NB4 (cell line): ENCODE data around the gene LPGAT1.

Experiments
- DNase-seq: peaks from one replicate; pipeline ENCODE4 v3.0.0; 2010; ENCODE audit warnings: low read depth
- H3K4me3 ChIP-seq: one replicate; pipeline ENCODE4 v1.5.1; 2011; ENCODE audit warnings: mild to moderate bottlenecking, low read depth, low read length, moderate library complexity
- CTCF ChIP-seq: IDR thresholded peaks from one replicate; pipeline ENCODE4 v1.5.1; 2012; ENCODE audit warnings: low read depth, low read length
- MAX ChIP-seq: IDR thresholded peaks from 2 replicates; pipeline ENCODE4 v1.6.1; 2011; ENCODE audit warnings: low read depth, low read length
- MYC ChIP-seq: IDR thresholded peaks from 2 replicates; pipeline ENCODE4 v1.6.1; 2011; ENCODE audit warnings: low read depth, low read length
- POLR2A ChIP-seq: IDR thresholded peaks from 2 replicates; pipeline ENCODE4 v1.6.1; 2011; ENCODE audit warnings: mild to moderate bottlenecking; ENCODE audit not compliant: insufficient read length; ENCODE audit errors: extremely low read depth

Gene LPGAT1

GRCh38 chr1:211764701-211765100, 65.9 kb downstream of the LPGAT1 start:
- DNase-seq = no peak
- TF ChIP-seq CTCF (no peak), POLR2A (no peak), MAX (no peak)
- no peak overlapping the region for H3K4me3 ChIP-seq

GRCh38 chr1:211762206-211762605, 68.4 kb downstream of the LPGAT1 start:
- H3K4me3 ChIP-seq = no peak overlapping the region
- TF ChIP-seq CTCF = no peak
- TF ChIP-seq POLR2A = no peak
- TF ChIP-seq MAX = no peak
- no peak for TF ChIP-seq MYC
- DNase-seq = no peak

GRCh38 chr1:211761400-211761799, 69.2 kb downstream of the LPGAT1 start:
- TF ChIP-seq POLR2A = no peak
- TF ChIP-seq CTCF = no peak
- no peak for TF ChIP-seq MYC
- TF ChIP-seq MAX = no peak
- no peak overlapping the region for H3K4me3 ChIP-seq
- DNase-seq = no peak

- no peak overlapping the region for H3K4me3 ChIP-seq
- TF ChIP-seq MAX (no peak), MYC (no peak), POLR2A (no peak), CTCF (no peak)
- DNase-seq = no peak
Measured at GRCh38 chr1:211756471-211757020, 74.0 kb downstream of the LPGAT1 start.

GRCh38 chr1:211753649-211754251, 76.8 kb downstream of the LPGAT1 start:
- no peak for DNase-seq
- TF ChIP-seq POLR2A = no peak
- no peak for TF ChIP-seq MAX
- no peak for TF ChIP-seq CTCF
- TF ChIP-seq MYC = no peak
- no peak overlapping the region for H3K4me3 ChIP-seq
